Uterus (tissue), 4 donors: ENCODE measurements around the gene NRTN. TPM values are rescaled to one million over a fixed set of nuclear protein-coding genes. Genes with fewer than 3 reads are reported as not detected.
"Not testable (repeated sequence)": the region's sequence is repeated elsewhere in the genome, so short reads cannot be mapped to it uniquely, and the experiment has no call there.

Source experiments
- DNase-seq, 2 donors: peaks; one replicate each; pipeline ENCODE4 v3.0.0-alpha.2; 2019 to 2020
- H3K27ac ChIP-seq, 2 donors: fragments of 200-600 bp; sonication (generic); 1 replicate in 1 of 2; 2 replicates in 1 of 2; pipeline ENCODE4 v1.5.1; 2016 to 2018
- H3K27me3 ChIP-seq, 2 donors: fragments of 200-600 bp; sonication (generic); one replicate each; pipeline ENCODE4 v1.5.1; 2018 to 2019; ENCODE audit warnings: control low read depth in 1 of 2
- H3K36me3 ChIP-seq, 2 donors: fragments of 200-600 bp; sonication (generic); one replicate each; pipeline ENCODE4 v1.5.1; 2019; ENCODE audit warnings: control low read depth in 1 of 2
- H3K4me1 ChIP-seq, 2 donors: fragments of 200-600 bp; sonication (generic); one replicate each; pipeline ENCODE4 v1.5.1; 2018 to 2019; ENCODE audit warnings: control low read depth in 1 of 2
- H3K4me3 ChIP-seq, 2 donors: fragments of 200-600 bp; sonication (generic); 1 replicate in 1 of 2; 2 replicates in 1 of 2; pipeline ENCODE4 v1.5.1; 2018 to 2019; ENCODE audit warnings: mild to moderate bottlenecking in 1 of 2
- H3K9me3 ChIP-seq, 2 donors: fragments of 200-600 bp; sonication (generic); one replicate each; pipeline ENCODE4 v1.5.1; 2019; ENCODE audit warnings: control low read depth in 1 of 2
- CTCF ChIP-seq, 4 experiments: fragments of 200-600 bp in 2 of 4; fragments of 450-650 bp in 2 of 4; sonication (generic) in 2 of 4; IDR thresholded peaks; one replicate each; pipeline ENCODE4 v1.5.1; 2016 to 2019; ENCODE audit warnings: antibody characterized with exemption in 4 of 4, mild to moderate bottlenecking in 2 of 4, moderate library complexity in 1 of 4
- POLR2A ChIP-seq, 2 donors: fragments of 450-650 bp; IDR thresholded peaks; one replicate each; pipeline ENCODE4 v1.6.1; 2016; ENCODE audit warnings: antibody characterized with exemption in 2 of 2, mild to moderate bottlenecking in 1 of 2, moderate library complexity in 1 of 2
- intact Hi-C: fragments of 100-400 bp; cut with DNase I; formaldehyde crosslinking; loops from one replicate; pipeline ENCODE4 v1.15.1; 2023; ENCODE audit warnings: low total_unique reads
- total RNA-seq, 4 donors: library from RNA; depleted of rRNA in 3 of 4; stranded (reverse); fragments of >200 nt in 3 of 4; gene quantifications; one replicate each; pipeline versions ENCODE4 v1.1.0 to v1.2.4, GENCODE V29; 2014 to 2023
- donor health status: DM: yes; HTN: yes; CAD: no.

Gene NRTN
- total RNA-seq, 4 donors from 2014 or later = 0.35 TPM; not detected in 3

DNA sequence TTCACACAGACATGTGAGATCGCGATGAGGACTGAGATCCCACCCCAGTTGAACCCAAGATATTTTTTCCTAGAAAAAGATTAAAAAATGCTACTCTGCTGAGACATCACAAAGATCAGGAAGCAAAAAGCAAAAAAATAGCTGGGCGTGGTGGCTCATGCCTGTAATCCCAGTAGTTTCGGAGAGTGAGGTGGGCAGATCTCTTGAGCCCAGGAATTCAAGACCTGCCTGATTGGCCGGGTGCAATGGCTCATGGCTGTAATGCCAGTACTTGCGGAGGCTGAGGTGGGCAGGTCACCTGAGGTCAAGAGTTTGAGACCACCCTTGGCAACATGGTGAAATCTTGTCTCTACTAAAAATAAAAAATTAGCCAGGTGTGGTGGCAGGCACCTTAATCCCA, 45.3 kb downstream of the NRTN start:
- intact Hi-C loops = no loop called here
- TF ChIP-seq CTCF (IDR thresholded peaks at IDR 0.05) = no peak
- no peak for TF ChIP-seq POLR2A (IDR thresholded peaks at IDR 0.05)
- no peak overlapping the region for H3K4me3 ChIP-seq
- no peak overlapping the region for H3K27ac ChIP-seq
- no peak for DNase-seq
- H3K4me1 ChIP-seq = no peaks in the 10 kb centered on the region
- no peaks in the 10 kb centered on the region for H3K27me3 ChIP-seq
- H3K36me3 ChIP-seq = no peaks in the 10 kb centered on the region
- no peaks in the 10 kb centered on the region for H3K9me3 ChIP-seq

GRCh38 chr19:5850743-5851293, 46.0 kb downstream of the NRTN start:
- intact Hi-C loops = no loop called here

DNA sequence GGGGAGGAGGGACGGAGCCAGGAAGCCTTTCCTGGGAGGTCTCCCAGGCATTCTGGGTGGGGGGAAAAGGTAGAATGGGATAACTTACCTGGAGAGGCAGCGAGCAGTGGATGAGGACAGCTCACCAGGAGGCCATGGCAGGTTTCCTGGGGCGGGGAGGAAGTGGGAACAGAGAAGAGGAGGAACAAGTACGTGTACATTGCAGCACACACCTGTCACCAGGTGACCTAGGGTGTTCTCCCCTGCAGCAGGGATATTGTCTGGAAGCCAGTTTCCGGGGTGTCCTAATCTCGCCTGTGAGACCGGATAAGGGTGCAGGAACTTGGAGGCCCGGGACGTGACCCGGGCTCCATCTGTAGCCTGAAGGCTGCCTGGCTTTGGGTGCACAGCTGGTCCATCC, 46.4 kb downstream of the NRTN start, which contains the start of gene FUT3:
Gene FUT3 (minus strand): TSS at position 148 of the 400 bp plus-strand sequence.
- no peak for TF ChIP-seq POLR2A (IDR thresholded peaks at IDR 0.05)
- no peak for TF ChIP-seq CTCF (IDR thresholded peaks at IDR 0.05)
- intact Hi-C loops = no loop called here
- Histone ChIP-seq H3K36me3 (no peaks in the 10 kb centered on the region), H3K9me3 (no peaks in the 10 kb centered on the region), H3K27me3 (no peaks in the 10 kb centered on the region), H3K4me3 (no peak within 1 kb of the TSS), H3K4me1 (no peaks in the 10 kb centered on the region), H3K27ac (no peak within 1 kb of the TSS)
- no peak for DNase-seq

More at GRCh38 chr19:5850743-5851293, 46.0 kb downstream of the NRTN start:
- no peaks in the 10 kb centered on the region for H3K4me1 ChIP-seq
- H3K4me3 ChIP-seq = no peak overlapping the region
- H3K9me3 ChIP-seq = no peaks in the 10 kb centered on the region
- no peak for TF ChIP-seq CTCF (IDR thresholded peaks at IDR 0.05)
- no peak for TF ChIP-seq POLR2A (IDR thresholded peaks at IDR 0.05)
- H3K36me3 ChIP-seq = no peaks in the 10 kb centered on the region
- no peak overlapping the region for H3K27ac ChIP-seq
- peak; percentile 39 to 57 for DNase-seq
- no peaks in the 10 kb centered on the region for H3K27me3 ChIP-seq

DNA sequence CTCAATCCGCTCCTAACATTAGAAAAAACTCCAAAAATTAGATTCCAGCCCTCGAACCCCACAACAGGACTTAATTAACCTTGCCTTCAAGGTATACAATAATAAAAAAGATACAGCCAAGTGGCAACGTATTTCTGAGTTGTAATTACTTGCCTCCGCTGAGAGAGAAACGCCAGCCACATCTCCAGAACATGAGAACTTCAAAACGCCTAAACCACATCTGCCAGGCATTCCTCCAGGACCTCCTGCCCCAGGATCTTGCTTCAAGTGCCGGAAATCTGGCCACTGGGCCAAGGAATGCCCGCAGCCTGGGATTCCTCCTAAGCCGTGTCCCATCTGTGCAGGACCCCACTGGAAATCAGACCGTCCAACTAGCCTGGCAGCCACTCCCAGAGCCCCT, 49.3 kb downstream of the NRTN start:
- H3K4me1 ChIP-seq, H3K9me3 ChIP-seq, H3K4me3 ChIP-seq, intact Hi-C loops, H3K36me3 ChIP-seq, DNase-seq, H3K27me3 ChIP-seq, H3K27ac ChIP-seq: not testable (repeated sequence)

DNA sequence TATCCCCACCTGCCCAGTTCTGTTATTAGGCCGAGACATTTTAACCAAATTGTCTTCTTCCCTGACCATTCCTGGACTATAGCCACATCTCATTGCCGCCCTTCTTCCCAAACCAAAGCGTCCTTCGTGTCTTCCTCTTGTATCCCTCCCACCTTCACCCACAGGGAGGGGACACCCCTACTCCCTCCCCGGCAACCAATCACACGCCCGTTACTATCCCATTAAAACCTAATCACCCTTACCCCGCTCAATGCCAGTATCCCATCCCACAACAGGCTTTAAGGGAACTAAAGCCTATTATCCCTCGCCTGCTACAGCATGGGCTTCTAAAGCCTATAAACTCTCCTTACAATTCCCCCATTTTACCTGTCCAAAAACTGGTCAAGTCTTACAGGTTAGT, 50.3 kb downstream of the NRTN start:
- H3K4me1 ChIP-seq, DNase-seq, H3K27me3 ChIP-seq, H3K4me3 ChIP-seq, intact Hi-C loops, H3K27ac ChIP-seq, H3K36me3 ChIP-seq, H3K9me3 ChIP-seq: not testable (repeated sequence)

DNA sequence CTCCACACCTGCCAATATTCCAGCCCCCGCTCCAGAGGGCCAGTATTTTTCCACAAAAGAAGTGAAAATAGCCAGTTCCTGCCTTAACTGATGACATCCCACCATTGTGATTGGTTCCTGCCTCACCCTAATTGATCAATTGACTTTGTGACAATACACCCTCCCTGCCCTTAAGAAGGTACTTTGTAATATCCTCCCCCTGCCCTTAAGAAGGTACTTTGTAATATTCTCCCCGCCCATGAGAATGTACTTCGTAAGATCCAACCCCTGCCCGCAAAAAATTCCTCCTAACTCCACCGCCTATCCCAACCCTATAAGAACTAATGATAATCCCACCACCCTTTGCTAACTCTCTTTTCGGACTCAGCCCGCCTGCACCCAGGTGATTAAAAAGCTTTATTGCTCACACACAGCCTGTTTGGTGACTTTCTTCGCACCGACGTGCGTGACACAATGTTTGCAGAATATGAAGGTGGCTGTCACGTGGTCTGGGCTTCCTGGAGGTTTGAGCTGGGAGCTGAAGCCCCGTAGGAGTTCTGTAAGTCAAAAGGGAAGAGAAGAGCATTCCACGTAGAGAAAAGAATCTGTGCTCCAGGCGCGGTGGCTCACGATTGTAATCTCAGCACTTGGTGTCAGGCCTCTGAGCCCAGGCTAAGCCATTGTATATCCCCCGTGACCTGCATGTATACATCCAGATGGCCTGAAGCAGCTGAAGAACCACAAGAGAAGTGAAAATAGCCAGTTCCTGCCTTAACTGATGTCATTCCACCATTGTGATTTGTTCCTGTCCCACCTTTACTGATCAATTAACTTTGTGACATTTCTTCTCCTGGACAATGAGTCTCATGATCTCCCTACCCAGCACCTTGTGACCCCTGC, 52.6 kb downstream of the NRTN start:
- TF ChIP-seq POLR2A (IDR thresholded peaks at IDR 0.05) (no peak), CTCF (IDR thresholded peaks at IDR 0.05) (no peak)
- DNase-seq = no peak
- Histone ChIP-seq H3K4me3 (no peak overlapping the region), H3K27me3 (no peaks in the 10 kb centered on the region), H3K9me3 (no peaks in the 10 kb centered on the region), H3K27ac (no peak overlapping the region), H3K4me1 (no peaks in the 10 kb centered on the region), H3K36me3 (no peaks in the 10 kb centered on the region)
- intact Hi-C loops = no loop called here
